HCT116 (cell line): Measurements from ENCODE around the gene PTP4A2. TPM values are rescaled to one million over a fixed set of nuclear protein-coding genes. Genes with fewer than 3 reads are reported as not detected.

Experiments used
- ATAC-seq: fragments of 200-7000 bp; cut with Tn5 transposase; 2 replicates; pipeline ENCODE4 v1.9.1; 2020; ENCODE audit warnings: mild to moderate bottlenecking, moderate library complexity
- BruUV-seq: library from RNA; stranded (reverse); fragments of 400-500 nt; replicated peaks from 2 replicates; lab custom pipeline; 2021; lab: Mats Ljungman, UMichigan
- CTCF ChIA-PET: fragments of 300-600 bp; sonication (Branson Sonifier 250); formaldehyde crosslinking; loops from one replicate; lab custom pipeline; 2021; ENCODE audit warnings: antibody characterized with exemption; lab: Charles Lee
- POLR2A ChIA-PET: fragments of 300-600, 350-600 bp; sonication (Branson Sonifier 250); formaldehyde crosslinking; loops from one replicate; lab custom pipeline; 2021; ENCODE audit warnings: antibody characterized with exemption; lab: Charles Lee
- RAD21 ChIA-PET, 2 experiments: fragments of 300-600 bp; sonication (Branson Sonifier 250); formaldehyde crosslinking; loops; one replicate each; lab custom pipeline; 2023; ENCODE audit warnings: low total read pairs in 2 of 2; ENCODE audit not compliant: uncharacterized antibody in 2 of 2, unreplicated experiment in 2 of 2, low non-redundant PET in 1 of 2; lab: Charles Lee
- DNase-seq: peaks from one replicate; pipeline ENCODE4 v3.0.0-alpha.2; 2010; ENCODE audit warnings: low read depth, low spot score
- H2AFZ ChIP-seq: fragments of 200-600 bp; shearing (Covaris generic), sonication (generic); 2 replicates; pipeline ENCODE4 v1.6.1; 2017; ENCODE audit warnings: low read depth, mixed run types, mixed read lengths, antibody characterized with exemption, low read length; ENCODE audit not compliant: poor library complexity, severe bottlenecking
- H3K27ac ChIP-seq: 2 replicates; pipeline ENCODE4 v1.5.1; 2012; ENCODE audit warnings: low read depth, low read length
- H3K27me3 ChIP-seq: fragments of 200-600 bp; sonication (generic); 2 replicates; pipeline ENCODE4 v1.6.1; 2016; ENCODE audit warnings: mixed run types, low read length, mixed read lengths; ENCODE audit not compliant: insufficient read depth
- H3K36me3 ChIP-seq, 2 experiments: fragments of 200-500 bp in 1 of 2; fragments of 200-600 bp in 1 of 2; sonication (Bioruptor generic) in 1 of 2; sonication (generic) in 1 of 2; 2 replicates each; pipeline versions ENCODE4 v1.5.1 to v1.6.1; 2014 to 2016; ENCODE audit warnings: low read length in 2 of 2, inconsistent platforms in 1 of 2, mixed read lengths in 1 of 2, mixed run types in 1 of 2; ENCODE audit not compliant: insufficient read depth in 2 of 2, control insufficient read depth in 1 of 2
- H3K4me1 ChIP-seq, 2 experiments: fragments of 200-600 bp in 1 of 2; sonication (generic) in 1 of 2; 2 replicates each; pipeline versions ENCODE4 v1.5.1 to v1.6.1; 2012 to 2017; ENCODE audit warnings: low read length in 2 of 2, inconsistent platforms in 1 of 2, mild to moderate bottlenecking in 1 of 2, mixed read lengths in 1 of 2, mixed run types in 1 of 2, moderate library complexity in 1 of 2; ENCODE audit not compliant: insufficient read depth in 2 of 2, control insufficient read depth in 1 of 2
- H3K4me2 ChIP-seq: fragments of 200-600 bp; sonication (generic); 2 replicates; pipeline ENCODE4 v1.6.1; 2017; ENCODE audit warnings: mixed run types, low read length, mixed read lengths
- H3K4me3 ChIP-seq, 2 experiments: fragments of 200-600 bp in 1 of 2; sonication (generic) in 1 of 2; replicated peaks in 1 of 2; 2 replicates each; pipeline ENCODE4 v1.5.1; 2011 to 2016; ENCODE audit warnings: low read length in 2 of 2, control low read depth in 1 of 2, low read depth in 1 of 2, mild to moderate bottlenecking in 1 of 2, mixed read lengths in 1 of 2, mixed run types in 1 of 2
- H3K79me2 ChIP-seq: fragments of 200-600 bp; sonication (generic); 2 replicates; pipeline ENCODE4 v1.6.1; 2017; ENCODE audit warnings: mild to moderate bottlenecking, mixed run types, low read length, moderate library complexity, mixed read lengths; ENCODE audit not compliant: insufficient read depth
- H3K9ac ChIP-seq: fragments of 200-600 bp; sonication (generic); 2 replicates; pipeline ENCODE4 v1.6.1; 2016; ENCODE audit warnings: low read length, mixed read lengths
- H3K9me2 ChIP-seq: fragments of 200-600 bp; sonication (generic), shearing (Covaris generic); 2 replicates; pipeline ENCODE4 v1.6.1; 2017; ENCODE audit warnings: mixed run types, mild to moderate bottlenecking, moderate library complexity; ENCODE audit not compliant: insufficient read depth
- H3K9me3 ChIP-seq, 2 experiments: fragments of 200-500 bp in 1 of 2; fragments of 200-600 bp in 1 of 2; sonication (Bioruptor generic) in 1 of 2; sonication (generic) in 1 of 2; 2 replicates each; pipeline ENCODE4 v1.6.1; 2014 to 2017; ENCODE audit warnings: low read length in 2 of 2, mixed read lengths in 2 of 2, inconsistent platforms in 1 of 2, low read depth in 1 of 2, mild to moderate bottlenecking in 1 of 2, mixed run types in 1 of 2, moderate library complexity in 1 of 2; ENCODE audit not compliant: control insufficient read depth in 1 of 2, insufficient read depth in 1 of 2
- H4K20me1 ChIP-seq: fragments of 200-600 bp; sonication (generic), shearing (Covaris generic); 2 replicates; pipeline ENCODE4 v1.6.1; 2017; ENCODE audit warnings: mixed run types, mild to moderate bottlenecking, moderate library complexity; ENCODE audit not compliant: insufficient read depth
- CBX3 ChIP-seq: IDR thresholded peaks from 2 replicates; pipeline ENCODE4 v1.6.1; 2012; ENCODE audit warnings: low read depth
- CEBPB ChIP-seq: IDR thresholded peaks from 2 replicates; pipeline ENCODE4 v1.6.1; 2012; ENCODE audit warnings: low read depth
- EGR1 ChIP-seq: IDR thresholded peaks from 2 replicates; pipeline ENCODE4 v1.6.1; 2012; ENCODE audit warnings: low read depth
- ELF1 ChIP-seq: IDR thresholded peaks from 2 replicates; pipeline ENCODE4 v1.6.1; 2012; ENCODE audit warnings: low read depth, borderline replicate concordance
- EZH2 ChIP-seq: fragments of 200-600 bp; sonication (generic); IDR thresholded peaks from 2 replicates; pipeline ENCODE4 v1.6.1; 2017; ENCODE audit warnings: antibody characterized with exemption, mixed run types
- EZH2phosphoT487 ChIP-seq: fragments of 200-600 bp; IDR thresholded peaks from 2 replicates; pipeline ENCODE4 v1.6.1; 2018; ENCODE audit warnings: antibody characterized with exemption, borderline replicate concordance
- JUND ChIP-seq: IDR thresholded peaks from 2 replicates; pipeline ENCODE4 v1.6.1; 2012
- POLR2A ChIP-seq: IDR thresholded peaks from 2 replicates; pipeline ENCODE4 v1.7.0; 2011; ENCODE audit warnings: borderline replicate concordance; ENCODE audit not compliant: insufficient read depth, insufficient read length; ENCODE audit errors: extremely low read depth
- POLR2AphosphoS5 ChIP-seq: IDR thresholded peaks from 2 replicates; pipeline ENCODE4 v1.6.1; 2011; ENCODE audit warnings: mild to moderate bottlenecking, low read depth, low read length, moderate library complexity
- SIN3A ChIP-seq: IDR thresholded peaks from 2 replicates; pipeline ENCODE4 v1.6.1; 2012; ENCODE audit warnings: low read depth
- SP1 ChIP-seq: IDR thresholded peaks from 2 replicates; pipeline ENCODE4 v1.6.1; 2012; ENCODE audit warnings: low read depth
- SRF ChIP-seq: IDR thresholded peaks from 2 replicates; pipeline ENCODE4 v1.6.1; 2012; ENCODE audit warnings: low read depth
- TCF7L2 ChIP-seq: IDR thresholded peaks from 2 replicates; pipeline ENCODE4 v1.7.0; 2011; ENCODE audit warnings: borderline replicate concordance, inconsistent platforms; ENCODE audit not compliant: insufficient read depth, insufficient read length; ENCODE audit errors: extremely low read depth
- YY1 ChIP-seq: IDR thresholded peaks from 2 replicates; pipeline ENCODE4 v1.6.1; 2011; ENCODE audit warnings: low read length, low read depth, moderate library complexity, mild to moderate bottlenecking; ENCODE audit not compliant: insufficient replicate concordance; ENCODE audit errors: extremely low read depth
- ZFX ChIP-seq: fragments of 450-650 bp; IDR thresholded peaks from 2 replicates; pipeline ENCODE4 v1.6.1; 2017
- ZNF274 ChIP-seq: fragments of 200-500 bp; sonication (Bioruptor generic); IDR thresholded peaks from 2 replicates; pipeline ENCODE4 v1.6.1; 2014; ENCODE audit warnings: mild to moderate bottlenecking, low read depth, low read length, inconsistent platforms
- intact Hi-C: fragments of 100-400 bp; cut with micrococcal nuclease; formaldehyde crosslinking; loops from 2 replicates; pipeline ENCODE4 v1.10.0; 2022
- total RNA-seq: library from RNA; stranded (reverse); gene quantifications from one replicate; pipeline ENCODE4 v1.2.1, GENCODE V29; 2021; ENCODE audit not compliant: unreplicated experiment
- TF ChIP-seq, protein P1 (sequence below): IDR thresholded peaks from 2 replicates; pipeline ENCODE4 v1.6.1; 2012
- TF ChIP-seq, protein P2 (sequence below): IDR thresholded peaks from 2 replicates; pipeline ENCODE4 v1.6.1; 2012; ENCODE audit warnings: low read depth
- TF ChIP-seq, protein P3 (sequence below): IDR thresholded peaks from 2 replicates; pipeline ENCODE4 v1.6.1; 2011; ENCODE audit warnings: mild to moderate bottlenecking, low read length, moderate library complexity; ENCODE audit not compliant: insufficient replicate concordance; ENCODE audit errors: extremely low read depth
- TF ChIP-seq, protein P4 (sequence below): IDR thresholded peaks from 2 replicates; pipeline ENCODE4 v1.6.1; 2012

PTP4A2 gene
- total RNA-seq, 1 experiment from 2014 or later: 267 TPM

DNA sequence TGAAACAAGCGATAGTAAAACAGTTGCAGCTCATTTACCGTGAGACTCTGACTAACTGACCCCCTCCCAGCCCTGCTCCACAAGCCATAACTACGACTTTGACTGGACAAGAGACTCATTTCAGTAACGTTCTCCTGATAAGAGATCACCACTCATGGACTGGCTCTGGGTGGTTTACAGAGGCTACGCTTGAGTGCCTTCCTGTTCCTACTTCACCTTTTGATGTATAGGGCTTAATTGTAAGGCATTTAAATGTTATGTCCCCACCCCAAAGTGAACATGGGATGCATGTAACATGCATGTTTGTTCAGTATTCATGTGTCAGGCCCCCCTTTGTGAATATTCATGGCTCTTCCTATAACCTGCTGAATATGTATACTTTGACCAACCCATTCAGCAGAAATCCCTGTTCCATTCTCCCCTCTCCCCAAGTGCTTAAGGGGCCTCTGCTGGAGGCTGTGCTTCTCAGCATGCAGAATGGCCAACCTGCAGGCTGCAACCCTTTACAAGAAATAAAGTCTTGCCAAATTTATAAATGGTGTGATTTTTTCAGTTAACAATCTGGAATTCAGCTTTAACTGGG lies 71.6 kb downstream of the PTP4A2 start:
- ATAC-seq (no peak), DNase-seq (no peak)
- Histone ChIP-seq H3K9me3 (no peaks in the 10 kb centered on the region), H3K4me3 (no peak overlapping the region), H3K27me3 (no peaks in the 10 kb centered on the region), H4K20me1 (no peaks in the 10 kb centered on the region), H3K79me2 (no peaks in the 10 kb centered on the region), H3K27ac (no peak overlapping the region), H3K36me3 (no peaks in the 10 kb centered on the region), H2AFZ (no peak overlapping the region), H3K4me1 (no peaks in the 10 kb centered on the region), H3K9me2 (no peaks in the 10 kb centered on the region), H3K4me2 (no peak overlapping the region), H3K9ac (no peak overlapping the region)
- TF ChIP-seq ELF1 (no peak), SRF (no peak), ZNF274 (no peak), EZH2 (no peak), SIN3A (no peak), TCF7L2 (no peak), ZFX (no peak), POLR2AphosphoS5 (no peak), EZH2phosphoT487 (no peak), SP1 (no peak), JUND (no peak), YY1 (no peak), POLR2A (no peak), CEBPB (no peak), EGR1 (no peak), CBX3 (no peak)
- TF ChIP-seq, protein P1, sequence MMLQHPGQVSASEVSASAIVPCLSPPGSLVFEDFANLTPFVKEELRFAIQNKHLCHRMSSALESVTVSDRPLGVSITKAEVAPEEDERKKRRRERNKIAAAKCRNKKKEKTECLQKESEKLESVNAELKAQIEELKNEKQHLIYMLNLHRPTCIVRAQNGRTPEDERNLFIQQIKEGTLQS: no peak
- TF ChIP-seq, protein P2, sequence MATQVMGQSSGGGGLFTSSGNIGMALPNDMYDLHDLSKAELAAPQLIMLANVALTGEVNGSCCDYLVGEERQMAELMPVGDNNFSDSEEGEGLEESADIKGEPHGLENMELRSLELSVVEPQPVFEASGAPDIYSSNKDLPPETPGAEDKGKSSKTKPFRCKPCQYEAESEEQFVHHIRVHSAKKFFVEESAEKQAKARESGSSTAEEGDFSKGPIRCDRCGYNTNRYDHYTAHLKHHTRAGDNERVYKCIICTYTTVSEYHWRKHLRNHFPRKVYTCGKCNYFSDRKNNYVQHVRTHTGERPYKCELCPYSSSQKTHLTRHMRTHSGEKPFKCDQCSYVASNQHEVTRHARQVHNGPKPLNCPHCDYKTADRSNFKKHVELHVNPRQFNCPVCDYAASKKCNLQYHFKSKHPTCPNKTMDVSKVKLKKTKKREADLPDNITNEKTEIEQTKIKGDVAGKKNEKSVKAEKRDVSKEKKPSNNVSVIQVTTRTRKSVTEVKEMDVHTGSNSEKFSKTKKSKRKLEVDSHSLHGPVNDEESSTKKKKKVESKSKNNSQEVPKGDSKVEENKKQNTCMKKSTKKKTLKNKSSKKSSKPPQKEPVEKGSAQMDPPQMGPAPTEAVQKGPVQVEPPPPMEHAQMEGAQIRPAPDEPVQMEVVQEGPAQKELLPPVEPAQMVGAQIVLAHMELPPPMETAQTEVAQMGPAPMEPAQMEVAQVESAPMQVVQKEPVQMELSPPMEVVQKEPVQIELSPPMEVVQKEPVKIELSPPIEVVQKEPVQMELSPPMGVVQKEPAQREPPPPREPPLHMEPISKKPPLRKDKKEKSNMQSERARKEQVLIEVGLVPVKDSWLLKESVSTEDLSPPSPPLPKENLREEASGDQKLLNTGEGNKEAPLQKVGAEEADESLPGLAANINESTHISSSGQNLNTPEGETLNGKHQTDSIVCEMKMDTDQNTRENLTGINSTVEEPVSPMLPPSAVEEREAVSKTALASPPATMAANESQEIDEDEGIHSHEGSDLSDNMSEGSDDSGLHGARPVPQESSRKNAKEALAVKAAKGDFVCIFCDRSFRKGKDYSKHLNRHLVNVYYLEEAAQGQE: no peak
- TF ChIP-seq, protein P3, sequence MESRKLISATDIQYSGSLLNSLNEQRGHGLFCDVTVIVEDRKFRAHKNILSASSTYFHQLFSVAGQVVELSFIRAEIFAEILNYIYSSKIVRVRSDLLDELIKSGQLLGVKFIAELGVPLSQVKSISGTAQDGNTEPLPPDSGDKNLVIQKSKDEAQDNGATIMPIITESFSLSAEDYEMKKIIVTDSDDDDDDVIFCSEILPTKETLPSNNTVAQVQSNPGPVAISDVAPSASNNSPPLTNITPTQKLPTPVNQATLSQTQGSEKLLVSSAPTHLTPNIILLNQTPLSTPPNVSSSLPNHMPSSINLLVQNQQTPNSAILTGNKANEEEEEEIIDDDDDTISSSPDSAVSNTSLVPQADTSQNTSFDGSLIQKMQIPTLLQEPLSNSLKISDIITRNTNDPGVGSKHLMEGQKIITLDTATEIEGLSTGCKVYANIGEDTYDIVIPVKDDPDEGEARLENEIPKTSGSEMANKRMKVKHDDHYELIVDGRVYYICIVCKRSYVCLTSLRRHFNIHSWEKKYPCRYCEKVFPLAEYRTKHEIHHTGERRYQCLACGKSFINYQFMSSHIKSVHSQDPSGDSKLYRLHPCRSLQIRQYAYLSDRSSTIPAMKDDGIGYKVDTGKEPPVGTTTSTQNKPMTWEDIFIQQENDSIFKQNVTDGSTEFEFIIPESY: no peak
- TF ChIP-seq, protein P4, sequence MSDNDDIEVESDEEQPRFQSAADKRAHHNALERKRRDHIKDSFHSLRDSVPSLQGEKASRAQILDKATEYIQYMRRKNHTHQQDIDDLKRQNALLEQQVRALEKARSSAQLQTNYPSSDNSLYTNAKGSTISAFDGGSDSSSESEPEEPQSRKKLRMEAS: no peak
- BruUV-seq: no TSS peak
- ChIA-PET RAD21 (no interaction called here), POLR2A (no interaction called here), CTCF (no interaction called here)
- intact Hi-C loops: no loop called here
